Naive B cell (primary cell): ENCODE measurements around the gene MICAL3. TPM values are rescaled to one million over a fixed set of nuclear protein-coding genes. Genes with fewer than 3 reads are reported as not detected.

Experiments used
- ATAC-seq, 2 donors: fragments of 150-1000 bp; cut with Tn5 transposase; 2 replicates each; pipeline ENCODE4 v1.10.0; 2021; ENCODE audit warnings: low read depth in 2 of 2, mild to moderate bottlenecking in 2 of 2, moderate library complexity in 2 of 2
- DNase-seq: peaks from one replicate; pipeline ENCODE4 v3.0.0; 2022
- H3K27ac Mint-ChIP-seq, 6 donors: one replicate each; pipeline ENCODE4 v1.8.0; 2020 to 2022; ENCODE audit warnings: mild to moderate bottlenecking in 6 of 6, mixed read lengths in 6 of 6, moderate library complexity in 5 of 6, inconsistent platforms in 2 of 6
- H3K27me3 Mint-ChIP-seq, 3 donors: one replicate each; pipeline ENCODE4 v1.8.0; 2021 to 2022; ENCODE audit warnings: mixed read lengths in 3 of 3, mild to moderate bottlenecking in 1 of 3
- H3K36me3 Mint-ChIP-seq, 2 donors: one replicate each; pipeline ENCODE4 v1.8.0; 2020 to 2022; ENCODE audit warnings: mixed read lengths in 2 of 2, inconsistent platforms in 1 of 2, mild to moderate bottlenecking in 1 of 2
- H3K4me1 Mint-ChIP-seq, 3 donors: one replicate each; pipeline ENCODE4 v1.8.0; 2020 to 2022; ENCODE audit warnings: mixed read lengths in 3 of 3, inconsistent platforms in 1 of 3, mild to moderate bottlenecking in 1 of 3, moderate library complexity in 1 of 3
- H3K4me3 Mint-ChIP-seq, 8 donors: one replicate each; pipeline ENCODE4 v1.8.0; 2020 to 2022; ENCODE audit warnings: mild to moderate bottlenecking in 8 of 8, mixed read lengths in 8 of 8, moderate library complexity in 8 of 8, inconsistent platforms in 2 of 8
- H3K9me3 Mint-ChIP-seq, 7 donors: one replicate each; pipeline ENCODE4 v1.8.0; 2020 to 2022; ENCODE audit warnings: mixed read lengths in 7 of 7, mild to moderate bottlenecking in 5 of 7, inconsistent platforms in 2 of 7, moderate library complexity in 1 of 7
- polyA plus RNA-seq, 6 donors: library from polyadenylated mRNA; unstranded; fragments of 300-500 nt; fragmentation: Illumina TruSeq; gene quantifications; one replicate each; pipeline ENCODE4 v1.2.3, GENCODE V29; 2021; ENCODE audit warnings: low read depth in 6 of 6

The MICAL3 gene
- polyA plus RNA-seq, 6 donors from 2014 or later = 10.9 to 28.0 (median 15.6) TPM

DNA sequence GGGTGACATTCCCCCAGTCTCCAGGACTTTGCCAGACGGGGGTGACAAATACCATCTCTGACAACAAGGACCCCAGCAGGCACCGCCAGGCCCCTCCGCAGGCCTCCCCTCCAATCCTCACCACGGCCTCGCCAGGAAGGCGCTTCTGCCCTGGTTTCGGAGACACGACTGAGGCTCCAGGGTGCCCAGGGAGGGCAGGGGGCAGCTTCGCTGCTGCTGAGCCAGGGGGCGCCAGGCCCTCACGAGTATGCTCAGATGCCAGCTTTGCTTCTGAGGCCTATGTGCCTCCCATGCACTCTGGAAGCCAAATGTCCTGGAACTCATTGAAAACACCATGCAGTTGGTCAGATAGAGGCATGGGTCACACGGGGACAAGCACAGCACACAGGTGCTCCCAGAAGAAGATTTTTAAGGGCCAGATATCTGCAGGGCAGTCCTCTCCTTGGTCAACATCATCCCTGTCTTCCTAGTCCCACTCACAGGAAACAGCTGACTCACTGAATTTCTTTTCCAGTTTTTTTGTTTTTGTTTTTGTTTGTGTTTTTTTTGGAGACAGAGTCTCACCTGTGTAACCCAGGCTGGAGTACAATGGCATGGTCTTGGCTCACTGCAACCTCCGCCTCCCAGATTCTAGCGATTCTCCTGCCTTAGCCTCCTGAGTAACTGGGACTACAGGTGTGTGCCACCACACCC is 270.0 kb downstream of the MICAL3 start:
- DNase-seq = no peak
- Mint-ChIP-seq H3K4me1 (peaks cover 4 to 9% (median 9%) of the 10 kb centered on the region in 3 donors), H3K27me3 (no peaks in the 10 kb centered on the region), H3K9me3 (no peaks in the 10 kb centered on the region), H3K4me3 (no peak overlapping the region), H3K27ac (peak overlapping the region in 2 of 6 donors; percentile 29 to 39), H3K36me3 (no peaks in the 10 kb centered on the region)
- ATAC-seq = peak; percentile 49 to 64

- H3K4me1 Mint-ChIP-seq = peaks cover 4 to 7% (median 6%) of the 10 kb centered on the region in 3 donors
- H3K4me3 Mint-ChIP-seq = no peak overlapping the region
- H3K27ac Mint-ChIP-seq = peak overlapping the region in 1 of 6 donors; percentile 54
- DNase-seq (no peak), ATAC-seq (no peak)
- H3K27me3 Mint-ChIP-seq = no peaks in the 10 kb centered on the region
- H3K36me3 Mint-ChIP-seq = no peaks in the 10 kb centered on the region
- H3K9me3 Mint-ChIP-seq = no peaks in the 10 kb centered on the region
Observed at GRCh38 chr22:17753401-17753989, 270.9 kb downstream of the MICAL3 start.

DNA sequence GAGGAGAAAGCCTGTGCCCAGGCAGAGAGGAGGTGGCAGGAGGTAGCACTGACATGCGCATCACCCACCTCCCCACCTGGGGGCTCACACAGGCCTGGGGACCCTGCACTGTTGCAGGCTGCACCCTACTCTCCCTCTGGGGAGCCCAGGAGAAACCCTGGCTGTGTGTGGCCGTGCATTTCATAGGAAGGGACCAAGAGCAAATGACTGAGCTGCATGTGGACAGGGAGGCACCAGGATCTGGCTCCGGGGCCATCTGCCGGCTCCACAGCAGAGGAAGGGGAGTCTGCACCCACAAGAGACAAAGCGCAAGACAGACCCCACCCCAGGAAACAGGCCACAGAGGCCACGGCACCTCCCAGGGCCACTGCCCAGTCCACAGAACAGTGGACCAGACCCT is 272.8 kb downstream of the MICAL3 start:
- Mint-ChIP-seq H3K36me3 (peaks cover 0 to 2% of the 10 kb centered on the region in 2 donors), H3K27me3 (no peaks in the 10 kb centered on the region), H3K27ac (peak overlapping the region in 1 of 6 donors; percentile 83), H3K4me3 (no peak overlapping the region), H3K4me1 (peaks cover 3 to 4% (median 4%) of the 10 kb centered on the region in 3 donors), H3K9me3 (no peaks in the 10 kb centered on the region)
- DNase-seq (no peak), ATAC-seq (no peak)

- peaks cover 0 to 7% of the 10 kb centered on the region in 2 donors for H3K36me3 Mint-ChIP-seq
- no peak overlapping the region for H3K4me3 Mint-ChIP-seq
- no peaks in the 10 kb centered on the region for H3K9me3 Mint-ChIP-seq
- H3K27me3 Mint-ChIP-seq = no peaks in the 10 kb centered on the region
- DNase-seq (no peak), ATAC-seq (no peak)
- H3K27ac Mint-ChIP-seq = peak overlapping the region in 3 of 6 donors; percentile 13 to 32 (median 20)
- H3K4me1 Mint-ChIP-seq = peaks cover 0 to 4% (median under 1%) of the 10 kb centered on the region in 3 donors
Observed at GRCh38 chr22:17749605-17750395, 274.6 kb downstream of the MICAL3 start.

DNA sequence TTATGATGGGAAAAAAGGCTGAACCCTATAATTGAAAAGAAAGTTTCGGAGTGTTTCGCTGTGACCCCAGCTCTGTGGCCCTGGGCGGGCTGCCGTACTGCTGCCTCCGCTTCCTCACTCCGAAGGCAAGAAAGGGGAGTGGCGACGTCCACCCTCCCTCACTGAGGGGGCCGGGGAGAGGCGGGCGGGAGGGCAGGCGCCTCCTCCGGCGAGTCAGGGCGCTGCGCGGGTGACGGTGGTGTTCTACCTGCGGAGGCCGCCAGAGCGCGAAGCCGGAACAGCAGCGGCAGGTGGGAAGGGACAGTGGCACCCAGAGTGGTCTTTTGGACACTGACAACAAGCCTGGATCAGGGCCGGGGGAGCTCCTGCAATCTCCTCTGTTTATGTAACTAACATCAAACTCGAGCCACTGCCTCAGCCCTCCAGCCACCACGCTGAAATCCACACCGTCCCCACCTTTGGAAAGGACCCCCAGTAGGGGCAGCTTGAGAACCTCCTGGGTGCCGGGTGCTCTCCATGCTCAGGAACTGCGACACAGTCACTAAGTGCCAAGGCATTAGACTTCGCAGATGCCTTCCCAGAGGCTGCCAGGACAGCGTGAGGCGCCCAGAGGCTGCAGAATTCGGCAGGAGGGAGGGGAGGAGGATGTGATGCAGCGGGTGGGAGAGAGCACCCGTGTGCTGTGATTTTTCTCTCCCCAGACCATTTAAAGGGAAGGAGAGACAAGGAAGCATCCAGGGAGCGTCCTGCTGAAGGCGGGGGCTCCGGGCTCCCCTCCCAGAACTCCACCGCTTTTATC is 275.6 kb downstream of the MICAL3 start:
- DNase-seq (no peak), ATAC-seq (no peak)
- H3K9me3 Mint-ChIP-seq = no peaks in the 10 kb centered on the region
- peaks cover 0 to 3% (median 0%) of the 10 kb centered on the region in 3 donors for H3K4me1 Mint-ChIP-seq
- H3K4me3 Mint-ChIP-seq = no peak overlapping the region
- H3K27ac Mint-ChIP-seq = peak overlapping the region in 1 of 6 donors; percentile 20
- no peaks in the 10 kb centered on the region for H3K27me3 Mint-ChIP-seq
- H3K36me3 Mint-ChIP-seq = peaks cover 0 to 7% of the 10 kb centered on the region in 2 donors

DNA sequence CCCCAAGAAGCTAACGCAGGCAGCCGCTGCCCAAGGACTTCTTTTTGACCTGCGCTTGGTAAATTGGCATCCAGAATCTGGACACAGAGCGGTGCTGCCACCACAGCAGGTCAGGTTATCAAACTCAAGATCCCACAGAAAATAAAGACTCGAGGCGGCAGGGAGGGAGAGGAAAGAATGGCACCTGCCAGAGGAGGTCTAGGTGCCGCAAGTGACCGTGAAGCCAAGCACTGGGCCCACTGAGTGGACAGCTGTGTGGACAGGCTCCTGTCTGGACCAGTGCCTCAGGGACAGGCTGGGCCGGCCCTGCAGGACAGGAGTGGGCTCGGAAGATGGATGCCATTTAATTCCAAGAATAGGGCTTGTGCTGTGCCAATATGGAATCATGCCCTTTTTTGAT is 277.4 kb downstream of the MICAL3 start:
- Mint-ChIP-seq H3K4me1 (peaks cover 0 to 6% (median 0%) of the 10 kb centered on the region in 3 donors), H3K4me3 (no peak overlapping the region), H3K9me3 (no peaks in the 10 kb centered on the region), H3K36me3 (peaks cover 0 to 7% of the 10 kb centered on the region in 2 donors), H3K27ac (peak overlapping the region in 1 of 6 donors; percentile 29), H3K27me3 (no peaks in the 10 kb centered on the region)
- ATAC-seq (no peak), DNase-seq (no peak)

DNA sequence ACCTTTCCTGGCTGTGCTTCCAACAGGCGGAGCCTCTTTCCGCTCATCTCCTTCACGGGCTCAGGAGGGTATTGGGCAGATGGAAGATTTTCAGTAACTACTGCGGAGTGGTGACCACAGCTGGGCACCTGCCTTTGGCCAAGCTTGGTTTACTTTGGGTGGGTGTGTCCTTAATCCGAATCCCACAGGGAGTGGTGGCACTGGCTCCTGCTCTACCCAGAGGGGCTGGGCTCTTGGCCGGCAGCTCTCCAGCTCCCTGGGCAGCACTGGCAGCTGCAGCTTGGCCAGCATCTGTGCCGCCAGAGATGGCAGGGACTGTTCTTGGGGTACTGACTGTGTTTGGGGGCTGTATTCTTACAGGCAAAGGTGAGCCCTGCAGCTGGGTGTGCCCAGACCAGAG is 279.9 kb downstream of the MICAL3 start:
- DNase-seq (no peak), ATAC-seq (no peak)
- Mint-ChIP-seq H3K4me1 (peaks cover 0 to 6% (median 0%) of the 10 kb centered on the region in 3 donors), H3K9me3 (no peaks in the 10 kb centered on the region), H3K4me3 (no peak overlapping the region), H3K36me3 (peaks cover 0 to 7% of the 10 kb centered on the region in 2 donors), H3K27me3 (no peaks in the 10 kb centered on the region), H3K27ac (peak overlapping the region in 3 of 6 donors; percentile 75 to 90 (median 88))

GRCh38 chr22:17743661-17744411 is 280.5 kb downstream of the MICAL3 start:
- H3K27ac Mint-ChIP-seq = peak overlapping the region in 2 of 6 donors; percentile 1 to 61
- no peak overlapping the region for H3K4me3 Mint-ChIP-seq
- DNase-seq (no peak), ATAC-seq (no peak)
- H3K4me1 Mint-ChIP-seq = peaks cover 0 to 6% (median 0%) of the 10 kb centered on the region in 3 donors
- peaks cover 0 to 7% of the 10 kb centered on the region in 2 donors for H3K36me3 Mint-ChIP-seq
- no peaks in the 10 kb centered on the region for H3K9me3 Mint-ChIP-seq
- no peaks in the 10 kb centered on the region for H3K27me3 Mint-ChIP-seq

- Mint-ChIP-seq H3K9me3 (no peaks in the 10 kb centered on the region), H3K4me1 (peaks cover 0 to 6% (median 0%) of the 10 kb centered on the region in 3 donors), H3K36me3 (peaks cover 0 to 7% of the 10 kb centered on the region in 2 donors), H3K27ac (peak overlapping the region in 4 of 6 donors; percentile 26 to 88 (median 56)), H3K4me3 (no peak overlapping the region), H3K27me3 (no peaks in the 10 kb centered on the region)
- DNase-seq = peak; percentile 66
- peak; percentile 94 to 96 for ATAC-seq
Observed at GRCh38 chr22:17742527-17742902, 281.8 kb downstream of the MICAL3 start.

- no peak for ATAC-seq
- no peak overlapping the region for H3K4me3 Mint-ChIP-seq
- H3K4me1 Mint-ChIP-seq = peaks cover 0 to 6% (median 0%) of the 10 kb centered on the region in 3 donors
- peak overlapping the region in 5 of 6 donors; percentile 47 to 88 (median 87) for H3K27ac Mint-ChIP-seq
- H3K9me3 Mint-ChIP-seq = no peaks in the 10 kb centered on the region
- DNase-seq = no peak
- no peaks in the 10 kb centered on the region for H3K27me3 Mint-ChIP-seq
- H3K36me3 Mint-ChIP-seq = peaks cover 0 to 7% of the 10 kb centered on the region in 2 donors
Observed at GRCh38 chr22:17741866-17742526, 282.4 kb downstream of the MICAL3 start.

GRCh38 chr22:17739196-17739975 is 285.0 kb downstream of the MICAL3 start:
- H3K27me3 Mint-ChIP-seq = no peaks in the 10 kb centered on the region
- no peaks in the 10 kb centered on the region for H3K36me3 Mint-ChIP-seq
- no peak overlapping the region for H3K4me3 Mint-ChIP-seq
- no peaks in the 10 kb centered on the region for H3K9me3 Mint-ChIP-seq
- peak overlapping the region in 1 of 6 donors; percentile 83 for H3K27ac Mint-ChIP-seq
- ATAC-seq (no peak), DNase-seq (no peak)
- peaks cover 0 to 3% (median 0%) of the 10 kb centered on the region in 3 donors for H3K4me1 Mint-ChIP-seq
